NCI-H1417 (cell line): ENCODE measurements around the gene GTF2F2.

Source experiments
- DNase-seq, 3 experiments: peaks; one replicate each; lab custom pipeline; 2025; lab: John Stamatoyannopoulos, UW

The GTF2F2 gene

DNA sequence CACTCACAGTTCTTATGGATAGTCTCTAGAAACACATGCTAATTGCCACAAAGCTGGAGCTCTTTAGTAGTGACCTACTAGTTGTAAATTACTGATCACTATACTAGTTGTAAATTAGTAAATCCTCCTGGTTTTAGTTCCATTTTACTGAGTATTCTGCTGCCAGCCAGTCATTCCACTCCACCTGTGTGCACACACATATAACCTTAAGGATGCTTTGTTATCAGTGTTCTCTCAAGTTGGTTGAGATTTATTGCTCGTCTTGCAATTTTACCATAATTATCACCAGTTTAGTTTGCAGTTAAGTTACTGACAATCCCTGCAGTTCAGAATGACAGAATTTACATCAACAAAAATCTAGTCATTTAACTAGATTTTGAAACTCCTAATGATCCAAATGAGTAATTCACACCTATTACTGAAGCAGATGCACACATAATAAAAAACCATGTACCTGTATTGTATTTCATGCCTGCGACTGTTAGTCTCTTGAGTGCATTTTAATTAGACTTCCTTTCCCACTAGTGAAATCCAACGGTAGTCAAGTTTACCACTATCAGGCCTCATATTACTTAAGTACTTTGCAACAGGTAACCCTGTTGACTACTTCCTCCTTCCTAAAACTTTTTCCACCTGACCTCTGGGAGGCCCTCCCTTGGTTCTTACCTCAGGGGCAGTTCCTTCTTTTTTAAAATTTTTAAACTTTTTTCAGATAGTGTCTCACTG lies 213.1 kb downstream of the GTF2F2 start:
- peak in 1 of 3 experiments; percentile 7 for DNase-seq
